ENCODE data around the gene ARHGEF28.

Gene ARHGEF28

DNA sequence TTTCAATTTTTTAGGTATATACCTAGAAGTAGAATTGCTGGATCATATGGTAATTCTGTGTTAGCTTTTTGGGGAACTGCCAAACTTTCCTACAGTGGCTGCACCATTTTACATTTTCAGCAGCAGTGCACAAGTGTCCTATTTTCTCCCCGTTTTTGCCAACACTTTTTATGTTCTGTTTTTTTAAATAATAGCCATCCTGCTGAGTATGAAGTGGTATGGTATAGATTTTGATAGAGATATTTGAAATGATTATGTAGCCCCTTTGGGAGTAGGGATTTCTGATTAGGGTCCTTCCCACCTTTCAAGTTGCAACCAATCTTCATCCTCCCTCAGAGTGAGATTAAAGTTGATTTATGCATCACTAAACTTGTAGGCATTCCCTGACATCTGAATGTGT is 76.5 kb downstream of the ARHGEF28 start:
- DNase-seq = no peak

DNA sequence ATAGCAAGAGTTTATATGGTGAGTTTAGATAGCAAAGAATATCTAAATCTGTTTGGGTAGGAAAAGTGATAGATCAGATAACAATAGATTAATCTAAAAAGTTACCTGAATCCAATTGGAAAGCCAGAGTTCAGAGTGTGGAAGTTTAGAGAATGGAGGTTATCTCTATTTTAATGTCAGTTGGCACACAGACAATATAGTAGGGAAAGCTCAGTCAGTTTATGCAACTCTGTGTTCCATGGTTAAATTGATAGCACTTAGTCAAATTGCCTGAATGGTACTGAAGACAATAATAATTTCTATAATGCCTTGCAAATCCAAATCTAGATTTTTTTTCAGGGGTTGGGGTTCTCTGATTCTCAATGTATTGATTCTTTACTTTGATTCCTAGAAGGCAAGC is 77.0 kb downstream of the ARHGEF28 start:
- no peak for DNase-seq

DNA sequence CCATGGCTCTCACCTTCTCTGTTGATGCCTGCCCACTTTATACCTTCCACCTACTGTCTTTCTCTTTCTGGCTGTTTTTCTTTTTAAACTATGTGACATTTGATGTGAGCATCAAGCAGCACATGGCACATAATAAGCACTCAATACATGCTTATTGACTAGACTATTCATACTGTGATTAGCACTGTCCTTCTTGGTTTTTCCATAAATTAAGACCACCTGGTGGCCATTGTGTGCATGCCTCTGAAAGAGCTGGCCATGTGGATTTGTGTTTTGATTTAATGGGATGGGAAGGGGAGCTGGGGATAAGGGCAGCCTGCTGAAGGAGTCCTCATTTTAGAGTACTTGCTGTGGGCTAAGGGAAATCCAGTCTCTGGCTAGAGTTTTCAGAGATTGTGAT is 79.4 kb downstream of the ARHGEF28 start:
- no peak for DNase-seq

DNA sequence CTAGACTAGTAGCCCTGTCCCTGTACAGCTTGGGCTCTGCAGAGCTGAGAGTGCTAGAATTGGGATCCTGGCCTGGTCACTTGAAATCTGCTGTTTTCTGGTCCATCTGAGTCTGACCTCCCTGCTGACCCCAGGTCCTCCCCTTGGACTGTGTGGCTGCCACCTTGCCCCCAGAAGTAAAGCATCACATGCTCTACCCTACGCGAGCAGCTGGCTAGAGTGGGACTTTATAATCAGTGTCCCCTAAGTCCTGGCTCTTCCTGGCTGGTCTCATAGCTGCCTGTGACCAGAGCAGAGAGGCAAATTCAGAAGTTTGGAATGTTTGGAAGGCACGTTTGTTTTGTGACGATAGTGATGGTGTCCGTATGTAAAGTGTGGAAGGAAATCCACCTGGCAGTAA is 81.0 kb downstream of the ARHGEF28 start:
- no peak for DNase-seq

DNA sequence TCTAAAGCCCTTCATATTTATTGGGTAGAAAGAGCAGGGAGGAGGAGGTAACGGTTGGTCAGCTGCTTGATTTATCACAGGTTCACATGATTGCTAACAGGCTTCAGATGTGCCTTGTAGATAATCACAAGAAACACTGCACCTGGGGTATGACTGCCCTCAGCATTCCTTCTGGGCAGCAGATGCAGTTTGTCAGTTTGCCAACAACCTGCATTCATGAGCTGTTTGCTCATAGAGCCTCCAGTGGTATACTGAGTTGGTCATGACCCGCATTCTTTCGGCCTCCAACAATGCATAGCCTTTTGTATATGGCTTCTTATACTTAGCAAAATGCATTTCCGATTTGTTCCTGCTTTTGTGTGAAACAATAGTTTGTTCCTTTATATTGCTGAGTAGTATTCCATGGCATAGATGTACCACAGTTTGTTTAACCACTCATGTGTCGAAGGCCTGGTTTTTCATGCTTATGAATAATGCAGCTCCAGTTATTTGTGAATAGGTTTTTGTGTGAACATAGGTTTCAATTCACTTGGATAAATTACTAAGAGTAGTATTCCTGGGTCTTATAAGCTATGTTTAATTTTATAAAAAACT is 83.6 kb downstream of the ARHGEF28 start:
- DNase-seq = no peak

DNA sequence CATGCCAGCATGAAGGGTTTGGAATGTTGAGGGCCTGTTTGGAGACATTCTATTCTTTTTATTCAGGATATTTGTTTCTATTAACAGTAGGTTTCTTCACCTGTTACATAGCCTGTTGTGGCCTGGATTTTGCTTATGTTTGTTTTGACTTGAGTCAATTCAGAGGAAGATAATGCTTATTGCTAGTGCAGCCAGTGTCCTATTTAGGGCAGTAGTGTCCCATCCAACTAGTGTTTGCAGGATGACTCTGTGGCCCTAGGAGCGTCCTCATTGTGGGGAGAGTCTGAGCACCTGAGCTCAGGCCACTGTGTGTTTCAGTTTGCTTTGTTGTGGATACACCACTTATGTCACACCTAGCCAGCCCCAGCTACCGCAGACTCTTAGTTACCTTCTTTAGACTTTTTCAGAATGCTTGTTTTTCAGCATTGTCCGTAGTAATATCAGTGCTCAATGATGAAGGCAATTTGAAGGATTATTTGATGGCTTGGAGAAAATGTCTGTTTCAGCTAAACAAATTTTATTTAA is 90.3 kb downstream of the ARHGEF28 start:
- DNase-seq = no peak

DNA sequence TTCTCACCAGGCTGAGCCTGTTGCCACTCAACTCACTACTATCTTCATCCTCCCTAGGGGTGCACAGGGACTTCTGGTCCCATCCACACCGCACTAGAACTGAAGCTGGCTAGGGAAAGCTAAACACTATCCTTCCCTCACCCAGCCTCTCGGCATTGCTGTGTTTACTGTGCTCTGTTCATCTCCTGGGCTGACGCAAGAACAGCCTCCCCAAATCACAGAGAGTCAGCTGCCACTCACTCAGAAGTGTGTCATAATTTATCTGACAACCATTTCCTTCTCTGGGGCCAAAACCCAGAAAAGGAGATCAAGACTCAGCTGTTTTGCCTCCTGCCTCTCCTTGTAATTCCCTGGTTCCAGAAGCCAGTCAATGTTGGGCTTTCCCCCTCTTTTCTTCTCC is 92.8 kb downstream of the ARHGEF28 start:
- DNase-seq = no peak

DNA sequence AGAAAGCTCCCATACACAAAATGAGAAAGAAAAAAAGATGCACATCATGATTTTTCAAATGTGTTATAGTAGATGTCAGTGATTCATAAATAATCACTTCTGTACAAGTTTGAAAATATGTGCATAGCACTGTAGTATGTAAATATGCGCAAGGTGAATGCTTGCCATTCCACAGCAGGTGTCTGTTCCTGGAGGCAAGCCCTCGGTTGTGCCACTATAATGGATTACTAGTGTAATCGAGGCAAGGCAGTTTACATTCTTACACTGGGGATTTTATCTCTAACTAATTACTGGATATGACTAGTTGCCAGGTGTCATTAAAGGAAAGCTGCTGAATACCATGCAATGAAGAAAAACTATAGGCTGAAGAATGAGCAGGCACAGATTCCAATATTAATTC is 93.6 kb downstream of the ARHGEF28 start:
- no peak for DNase-seq

DNA sequence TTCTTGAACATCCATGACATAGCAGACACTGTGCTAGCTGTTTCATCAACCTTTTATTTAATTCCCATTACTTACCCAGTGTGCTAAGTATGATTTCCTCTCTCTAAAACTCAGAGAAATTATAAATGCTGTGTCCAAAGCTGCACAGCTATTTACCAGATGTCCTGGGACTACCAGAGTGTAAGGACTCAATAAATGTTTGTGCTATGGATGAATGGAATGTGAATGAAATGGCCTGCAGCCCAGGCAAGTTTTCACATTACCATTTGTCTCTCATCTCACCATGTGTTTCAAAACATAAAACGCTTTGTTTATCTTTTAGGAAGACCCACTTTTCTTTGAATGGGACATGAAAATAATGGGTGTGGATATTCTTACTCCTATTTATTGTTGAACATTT is 96.2 kb downstream of the ARHGEF28 start:
- DNase-seq = peak; percentile 33

DNA sequence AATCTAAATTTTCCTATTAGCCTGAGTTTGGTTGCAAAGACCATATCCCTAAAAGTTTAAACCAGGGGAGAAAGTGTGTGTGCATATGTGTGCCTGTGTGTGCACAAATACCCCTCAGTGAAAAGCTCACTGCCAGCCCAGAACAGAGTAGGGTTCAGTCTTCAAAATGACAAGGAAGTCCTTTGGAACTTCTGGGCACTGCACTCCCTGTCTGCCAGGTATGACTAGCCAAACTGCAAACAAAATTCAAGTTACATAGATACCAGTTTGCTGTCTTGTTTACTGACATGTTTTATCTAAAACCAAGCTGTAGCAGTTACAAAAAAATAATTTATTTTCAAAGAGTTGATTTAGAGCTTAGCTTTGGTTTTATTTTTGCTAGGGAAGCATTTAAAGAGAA is 100.1 kb downstream of the ARHGEF28 start:
- no peak for DNase-seq

DNA sequence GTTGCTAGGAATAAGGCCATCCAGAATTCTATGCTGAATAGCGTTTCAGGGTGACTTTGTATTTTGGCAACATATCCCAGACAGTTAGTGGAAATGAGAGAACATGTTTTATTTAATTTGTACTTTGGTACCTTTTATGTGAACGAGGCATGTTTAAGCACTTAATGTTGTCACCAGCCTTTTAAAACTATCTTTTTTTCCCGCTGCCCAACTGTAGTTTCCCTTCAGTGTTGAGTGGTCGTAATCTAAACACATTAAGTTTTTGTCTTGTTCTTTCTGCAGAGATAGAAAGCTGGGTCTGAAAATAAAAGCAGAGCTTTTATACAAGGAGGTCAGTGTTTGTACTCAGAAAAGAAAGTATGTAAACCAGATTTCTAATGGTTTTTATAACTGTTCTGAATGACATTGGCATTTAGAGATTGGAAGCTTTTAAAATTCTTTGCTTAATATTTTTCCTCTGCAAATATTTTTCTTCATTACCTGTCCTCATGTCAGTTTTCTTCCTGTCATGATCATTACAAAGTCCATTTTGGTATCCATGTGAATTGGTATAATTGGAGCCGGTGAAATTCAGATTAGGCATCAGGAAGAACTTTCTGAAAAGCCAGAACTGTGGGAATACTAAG is 100.7 kb downstream of the ARHGEF28 start:
- DNase-seq = no peak

DNA sequence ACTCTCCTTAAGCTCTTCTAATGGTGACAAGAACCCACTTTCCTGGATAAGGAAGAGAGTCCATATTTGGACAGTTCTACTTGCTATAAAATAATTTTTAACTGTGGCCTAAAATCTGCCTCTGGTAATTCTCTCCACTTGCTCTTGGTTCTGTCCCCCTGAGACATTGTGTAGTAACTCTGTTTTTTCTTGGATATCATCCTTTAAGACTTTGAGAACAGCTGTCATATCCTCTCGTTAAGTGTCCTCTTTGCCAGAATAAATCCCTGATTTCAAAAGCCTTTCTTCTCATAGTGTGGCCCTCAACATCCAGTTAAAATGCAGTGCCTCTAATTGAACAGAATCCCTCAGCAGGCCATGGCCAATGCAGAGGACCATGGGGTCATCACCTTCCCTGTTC is 101.5 kb downstream of the ARHGEF28 start:
- no peak for DNase-seq

DNA sequence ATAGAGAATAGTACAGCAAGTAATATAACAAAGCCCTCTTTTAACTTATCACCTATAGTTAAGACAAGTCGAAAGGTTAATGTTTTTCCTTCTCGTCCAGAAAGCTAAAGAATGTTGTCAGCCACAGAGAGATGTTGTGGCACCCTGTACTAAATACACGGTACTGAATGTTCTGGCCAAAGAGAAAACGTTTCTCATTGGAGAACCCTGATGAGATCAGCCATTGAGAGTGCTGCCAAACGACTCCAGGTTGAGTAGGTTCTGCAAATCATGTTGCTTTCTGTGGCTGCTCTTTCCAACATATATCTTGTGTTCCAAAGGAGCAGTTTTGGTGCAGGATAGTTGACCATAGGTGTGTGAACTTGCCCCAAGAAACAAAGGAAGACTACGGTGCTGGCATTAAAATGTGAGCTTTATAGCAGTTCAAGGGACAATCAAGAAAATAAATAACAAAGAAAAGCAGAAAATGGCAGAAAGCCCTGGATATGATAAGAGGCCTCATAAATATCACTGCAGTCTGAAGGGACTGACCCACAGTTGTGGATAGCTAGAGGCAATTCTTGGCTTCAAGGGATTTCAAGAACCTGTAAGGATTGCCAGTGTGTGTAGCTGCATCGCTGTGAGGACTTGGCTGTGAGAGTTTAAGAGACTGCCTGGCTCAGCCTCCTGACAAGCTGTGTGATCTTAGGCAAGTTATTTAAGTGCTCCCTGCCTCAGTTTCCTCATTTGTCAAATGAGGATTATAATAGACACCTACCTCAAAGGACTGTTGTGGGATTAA is 102.7 kb downstream of the ARHGEF28 start:
- DNase-seq = no peak

DNA sequence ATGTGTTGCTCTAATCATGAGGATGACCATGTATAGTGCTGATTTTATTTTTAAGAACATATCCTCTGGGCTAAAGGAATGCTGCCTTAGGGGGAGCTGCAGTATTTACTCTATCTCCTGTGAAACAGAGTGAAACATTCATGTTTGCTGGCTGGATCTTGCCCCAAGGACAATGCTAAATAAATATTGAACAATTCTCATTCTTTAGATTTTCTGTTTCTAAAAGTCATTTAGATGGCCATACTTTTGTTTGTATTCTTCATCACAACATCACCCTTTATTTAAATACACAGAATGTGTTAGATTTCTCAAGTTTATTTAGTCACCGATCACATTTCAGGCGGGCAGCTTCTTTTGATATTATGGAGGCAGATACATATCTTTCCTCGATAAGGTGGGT is 103.3 kb downstream of the ARHGEF28 start:
- DNase-seq = no peak

DNA sequence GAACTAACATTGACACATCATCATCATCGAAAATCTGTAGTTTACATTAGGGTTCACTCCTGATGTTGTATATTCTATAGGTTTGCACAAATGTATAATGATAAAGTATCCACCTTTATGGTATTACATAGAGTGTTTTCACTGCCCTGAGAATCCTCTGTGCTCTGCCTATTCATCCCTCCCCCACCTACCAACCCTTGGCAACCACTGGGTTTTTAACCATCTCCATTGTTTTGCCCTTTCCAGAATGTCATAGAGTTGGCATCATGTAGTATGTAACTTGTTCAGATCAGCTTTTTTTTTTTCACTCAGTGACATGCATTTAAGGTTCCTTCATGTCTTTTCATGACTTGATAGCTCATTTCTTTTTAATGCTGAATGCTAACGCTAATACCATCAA is 106.0 kb downstream of the ARHGEF28 start:
- DNase-seq = no peak

DNA sequence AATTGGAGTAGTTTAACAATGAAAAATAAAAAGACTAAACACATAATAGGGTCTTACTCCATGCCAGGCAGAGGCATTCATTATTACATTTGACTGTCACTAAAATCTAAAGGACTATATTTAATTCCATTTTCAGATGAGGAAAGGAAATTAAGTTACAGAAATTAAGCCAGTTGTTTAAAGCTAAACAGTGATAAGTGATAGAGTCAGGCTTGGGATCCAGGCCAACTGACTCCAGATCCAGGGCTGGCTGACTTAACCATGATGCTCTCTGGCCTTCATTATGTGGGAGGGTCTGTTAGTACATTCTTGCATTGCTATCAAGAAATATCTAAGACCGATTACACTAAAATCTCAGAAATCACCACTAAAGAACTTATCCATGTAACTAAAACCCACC is 107.2 kb downstream of the ARHGEF28 start:
- no peak for DNase-seq

DNA sequence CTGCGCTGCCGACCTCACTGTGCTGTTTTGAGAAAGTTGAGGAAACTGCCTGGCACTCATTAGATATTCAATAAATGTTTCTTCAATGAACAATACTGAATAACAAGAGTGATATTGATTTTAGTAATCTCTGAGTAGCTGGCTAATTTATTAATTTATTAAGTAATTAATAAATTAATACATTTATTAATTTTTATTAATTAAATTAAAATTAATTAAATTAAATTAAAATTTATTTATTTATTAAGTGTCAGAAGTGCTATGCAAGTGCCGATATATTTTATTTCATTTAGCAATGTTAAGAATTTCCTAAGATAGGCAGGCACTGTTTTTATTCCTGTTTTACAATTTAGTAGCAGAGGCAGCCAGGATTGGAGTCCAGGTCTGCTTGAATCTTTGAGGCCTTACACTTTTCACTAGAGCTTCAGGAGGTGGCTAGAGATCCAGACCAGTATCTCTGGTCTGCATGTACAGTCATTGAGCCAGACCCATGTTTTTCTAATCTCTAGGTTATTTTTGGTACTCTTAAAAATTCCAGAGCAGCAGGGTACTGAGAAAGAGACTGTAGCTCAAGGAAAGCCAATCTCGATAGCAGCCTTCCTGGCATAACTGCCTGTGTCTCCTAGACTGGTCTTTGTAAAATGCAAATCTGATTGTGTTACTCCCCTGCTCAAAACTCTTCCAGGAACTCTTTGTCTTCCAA is 109.2 kb downstream of the ARHGEF28 start:
- DNase-seq = no peak

DNA sequence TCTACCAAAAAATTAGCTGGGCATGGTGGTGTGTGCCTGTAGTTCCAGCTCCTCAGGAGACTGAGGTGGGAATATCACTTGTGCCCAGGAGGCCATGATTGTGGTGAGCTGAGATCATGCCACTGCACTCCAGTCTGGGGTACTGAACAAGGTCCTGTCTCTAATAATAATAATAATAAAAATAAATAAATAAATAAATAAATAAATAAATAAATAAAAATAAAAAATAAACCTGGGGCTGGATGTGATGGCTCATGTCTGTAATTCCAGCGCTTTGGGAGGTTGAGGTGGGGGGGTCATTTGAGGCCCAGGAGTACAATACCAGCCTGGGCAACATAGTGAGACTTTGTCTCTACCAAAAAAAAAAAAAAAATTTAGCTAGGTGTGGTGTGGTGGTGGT is 113.7 kb downstream of the ARHGEF28 start:
- no peak for DNase-seq

DNA sequence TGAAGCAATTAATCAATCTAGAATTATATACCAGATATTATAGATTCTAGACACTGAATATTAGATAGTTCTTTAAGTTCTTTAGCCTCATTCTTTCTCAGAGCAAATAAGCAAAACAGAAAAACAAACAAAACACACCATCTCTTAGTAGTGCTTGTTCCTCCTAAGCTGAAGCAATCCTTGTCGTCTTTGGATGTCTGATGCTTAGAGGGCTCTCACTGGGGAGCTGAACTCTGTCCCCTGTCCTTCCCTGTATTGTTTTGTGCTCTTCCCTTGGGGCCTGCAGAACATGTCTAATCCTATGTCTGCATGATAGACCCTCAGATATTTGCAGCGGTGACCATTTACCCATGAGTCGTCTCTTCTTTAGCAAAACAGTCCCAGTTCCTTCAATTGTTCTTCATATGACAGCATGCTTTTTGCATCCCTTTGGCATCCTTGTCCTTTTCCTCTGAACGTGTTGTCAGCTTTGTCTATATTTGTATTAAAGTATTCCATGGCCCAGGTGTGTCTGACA is 114.3 kb downstream of the ARHGEF28 start:
- no peak for DNase-seq

DNA sequence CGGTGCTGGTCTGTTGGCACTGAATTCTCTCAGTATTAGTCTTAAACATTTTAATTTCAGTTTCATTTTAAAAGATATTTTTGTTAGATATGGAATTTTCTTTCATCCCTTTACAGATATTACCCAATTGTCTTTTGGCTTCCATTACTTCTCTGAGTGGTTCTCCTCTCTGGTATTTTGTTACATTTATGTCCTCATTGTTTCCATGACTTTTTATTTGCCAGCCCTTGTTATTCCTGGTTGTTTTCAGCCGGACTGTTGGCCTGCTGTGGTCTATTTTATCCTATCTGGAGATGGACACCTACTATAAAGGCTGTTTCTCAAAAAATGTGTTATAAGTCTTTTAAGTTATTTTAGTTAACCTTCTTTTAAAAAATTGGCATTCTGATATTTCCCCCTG is 117.2 kb downstream of the ARHGEF28 start:
- no peak for DNase-seq

DNA sequence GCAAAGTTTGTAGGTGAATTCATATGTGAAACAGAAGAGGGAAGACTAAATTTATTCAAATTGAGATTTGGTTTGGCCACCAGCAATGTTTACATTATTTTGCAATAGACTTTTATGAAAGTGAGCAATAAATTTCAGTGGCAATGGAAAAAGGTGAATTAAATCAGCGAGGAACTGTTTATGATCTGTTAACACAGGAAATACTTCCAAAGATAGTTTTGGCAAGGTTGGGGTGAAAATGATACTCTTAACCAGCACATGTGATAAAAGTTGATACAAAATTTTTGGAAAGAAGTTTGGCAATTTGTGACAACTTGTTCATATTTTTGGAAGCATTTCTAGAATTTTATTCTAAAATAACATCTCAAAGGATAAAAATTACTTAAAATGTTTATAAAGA is 119.8 kb downstream of the ARHGEF28 start:
- no peak for DNase-seq

DNA sequence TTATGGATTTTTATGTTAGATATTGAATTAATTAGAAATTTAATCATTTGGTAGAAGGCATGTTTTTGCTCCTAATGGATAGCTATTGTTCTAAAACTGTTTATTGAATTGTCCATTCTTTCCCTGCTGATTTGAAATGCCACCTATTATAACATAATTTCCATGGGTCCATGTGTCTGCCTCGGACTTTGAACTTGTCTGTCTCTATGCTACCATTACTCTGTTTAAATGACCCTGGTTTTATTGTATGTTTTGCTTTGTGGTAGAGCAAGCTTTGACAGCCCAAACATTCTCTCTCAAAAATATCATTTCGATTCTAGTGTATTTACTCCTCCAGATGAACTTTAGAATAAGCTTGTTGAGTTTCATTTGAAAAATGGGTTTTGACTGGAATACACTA is 120.6 kb downstream of the ARHGEF28 start:
- no peak for DNase-seq

DNA sequence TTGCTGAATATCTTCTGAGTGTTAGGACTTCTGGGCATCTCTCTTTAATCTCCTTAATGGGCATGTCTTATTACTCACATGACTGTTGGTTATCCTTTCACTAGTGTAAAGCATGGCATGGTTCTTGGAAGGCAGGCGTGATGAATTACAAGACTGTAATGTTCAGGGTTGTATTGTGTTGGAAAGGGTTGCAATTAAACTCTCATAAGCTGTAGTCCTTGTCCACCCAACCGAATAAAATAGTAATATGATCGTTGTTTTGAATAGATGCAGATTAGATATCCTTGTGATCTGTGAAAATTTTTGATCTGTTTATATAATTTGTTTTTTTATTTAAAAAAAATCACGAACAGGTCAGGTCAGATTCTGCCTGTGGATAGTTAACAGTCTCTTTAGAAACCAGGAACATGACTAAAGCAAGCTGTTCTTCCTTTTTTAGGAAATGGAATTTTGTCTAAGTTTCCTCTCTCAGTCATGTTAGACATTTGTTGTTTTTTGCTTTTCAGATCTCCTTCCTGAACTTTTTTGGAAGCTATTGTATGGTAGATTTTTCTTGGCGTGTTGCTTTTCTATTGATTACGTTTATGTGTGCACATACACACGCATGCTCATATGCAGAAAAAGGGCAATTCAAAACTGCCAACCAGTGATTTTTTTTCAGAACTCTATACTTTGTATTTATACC is 121.8 kb downstream of the ARHGEF28 start:
- no peak for DNase-seq
